ENCODE data around the gene CRTC3.
A peak's percentile ranks its signal among the peaks of the same experiment; 100 is the strongest.

Gene CRTC3

GRCh38 chr15:90529371-90530249 is at the start of gene CRTC3:
Gene CRTC3 (plus strand): TSS chr15:90529923. CDS start chr15:90530072, 149 bp downstream.
- H3K36me3 Mint-ChIP-seq, result peaks cover 12% of the 10 kb centered on the region
- H3K4me3 Mint-ChIP-seq, result peak within 1 kb of the TSS; percentile 97
- H3K4me1 Mint-ChIP-seq, result peaks cover 38% of the 10 kb centered on the region
- no peaks in the 10 kb centered on the region for H3K9me3 Mint-ChIP-seq
- peak; percentile 51 to 84 for DNase-seq (ENCODE audit: low spot score in 2 of 2)
- ATAC-seq, result peak; percentile 90
- H3K27ac Mint-ChIP-seq, result peak within 1 kb of the TSS; percentile 95

GRCh38 chr15:90481023-90481422 is 48.7 kb upstream of the CRTC3 start:
- Mint-ChIP-seq H3K4me3 (no peak overlapping the region), H3K4me1 (peaks cover 35% of the 10 kb centered on the region), H3K36me3 (peaks cover 99% of the 10 kb centered on the region), H3K27ac (peak overlapping the region; percentile 38), H3K9me3 (no peaks in the 10 kb centered on the region)
- peak; percentile 85 for ATAC-seq
- peak in 1 of 2 donors; percentile 54 for DNase-seq (ENCODE audit: low spot score in 2 of 2)

GRCh38 chr15:90482124-90483011 is 47.4 kb upstream of the CRTC3 start:
- no peak overlapping the region for H3K4me3 Mint-ChIP-seq
- H3K9me3 Mint-ChIP-seq, result no peaks in the 10 kb centered on the region
- ATAC-seq (peak; percentile 55), DNase-seq (ENCODE audit: low spot score in 2 of 2) (no peak)
- peak overlapping the region; percentile 7 for H3K27ac Mint-ChIP-seq
- H3K4me1 Mint-ChIP-seq, result peaks cover 31% of the 10 kb centered on the region
- H3K36me3 Mint-ChIP-seq, result peaks cover 99% of the 10 kb centered on the region

GRCh38 chr15:90483012-90483307 is 46.8 kb upstream of the CRTC3 start:
- H3K36me3 Mint-ChIP-seq, result peaks cover 99% of the 10 kb centered on the region
- peaks cover 29% of the 10 kb centered on the region for H3K4me1 Mint-ChIP-seq
- H3K9me3 Mint-ChIP-seq, result no peaks in the 10 kb centered on the region
- peak overlapping the region; percentile 7 for H3K27ac Mint-ChIP-seq
- no peak for ATAC-seq
- H3K4me3 Mint-ChIP-seq, result no peak overlapping the region
- no peak for DNase-seq (ENCODE audit: low spot score in 2 of 2)

- no peak for ATAC-seq
- Mint-ChIP-seq H3K9me3 (no peaks in the 10 kb centered on the region), H3K4me1 (peaks cover 23% of the 10 kb centered on the region), H3K27ac (no peak overlapping the region), H3K4me3 (no peak overlapping the region), H3K36me3 (peaks cover 99% of the 10 kb centered on the region)
- no peak for DNase-seq (ENCODE audit: low spot score in 2 of 2)
These were observed 46.1 kb upstream of the CRTC3 start for GRCh38 chr15:90483637-90484036.

- Mint-ChIP-seq H3K4me3 (no peak overlapping the region), H3K36me3 (peaks cover 99% of the 10 kb centered on the region)
These were observed 42.5 kb upstream of the CRTC3 start for GRCh38 chr15:90487186-90487585.

GRCh38 chr15:90489514-90489913 is 40.2 kb upstream of the CRTC3 start:
- ATAC-seq (no peak), DNase-seq (ENCODE audit: low spot score in 2 of 2) (no peak)
- H3K27ac Mint-ChIP-seq, result peak overlapping the region; percentile 7
- H3K4me1 Mint-ChIP-seq, result no peaks in the 10 kb centered on the region
- H3K9me3 Mint-ChIP-seq, result no peaks in the 10 kb centered on the region
- no peak overlapping the region for H3K4me3 Mint-ChIP-seq
- H3K36me3 Mint-ChIP-seq, result peaks cover 99% of the 10 kb centered on the region

More at GRCh38 chr15:90487186-90487585, 42.5 kb upstream of the CRTC3 start:
- Mint-ChIP-seq H3K9me3 (no peaks in the 10 kb centered on the region), H3K27ac (no peak overlapping the region), H3K4me1 (no peaks in the 10 kb centered on the region)
- ATAC-seq (no peak), DNase-seq (ENCODE audit: low spot score in 2 of 2) (no peak)

GRCh38 chr15:90489944-90490343 is 39.8 kb upstream of the CRTC3 start:
- peak overlapping the region; percentile 7 for H3K27ac Mint-ChIP-seq
- H3K9me3 Mint-ChIP-seq, result no peaks in the 10 kb centered on the region
- H3K4me3 Mint-ChIP-seq, result no peak overlapping the region
- no peaks in the 10 kb centered on the region for H3K4me1 Mint-ChIP-seq
- no peak for DNase-seq (ENCODE audit: low spot score in 2 of 2)
- ATAC-seq, result no peak
- H3K36me3 Mint-ChIP-seq, result peaks cover 99% of the 10 kb centered on the region

GRCh38 chr15:90493647-90494046 is 36.1 kb upstream of the CRTC3 start:
- no peaks in the 10 kb centered on the region for H3K9me3 Mint-ChIP-seq
- no peaks in the 10 kb centered on the region for H3K4me1 Mint-ChIP-seq
- H3K27ac Mint-ChIP-seq, result peak overlapping the region; percentile 20
- ATAC-seq, result no peak
- H3K4me3 Mint-ChIP-seq, result no peak overlapping the region
- DNase-seq (ENCODE audit: low spot score in 2 of 2), result no peak
- peaks cover 99% of the 10 kb centered on the region for H3K36me3 Mint-ChIP-seq

- DNase-seq (ENCODE audit: low spot score in 2 of 2) (no peak), ATAC-seq (no peak)
- H3K4me3 Mint-ChIP-seq, result no peak overlapping the region
- H3K36me3 Mint-ChIP-seq, result peaks cover 99% of the 10 kb centered on the region
- no peaks in the 10 kb centered on the region for H3K9me3 Mint-ChIP-seq
- H3K4me1 Mint-ChIP-seq, result no peaks in the 10 kb centered on the region
- H3K27ac Mint-ChIP-seq, result no peak overlapping the region
These were observed 34.7 kb upstream of the CRTC3 start for GRCh38 chr15:90495067-90495466.

GRCh38 chr15:90496791-90497190 is 32.9 kb upstream of the CRTC3 start:
- Mint-ChIP-seq H3K9me3 (no peaks in the 10 kb centered on the region), H3K36me3 (peaks cover 100% of the 10 kb centered on the region), H3K27ac (no peak overlapping the region), H3K4me1 (no peaks in the 10 kb centered on the region), H3K4me3 (no peak overlapping the region)
- no peak for DNase-seq (ENCODE audit: low spot score in 2 of 2)
- ATAC-seq, result no peak

GRCh38 chr15:90497376-90497775 is 32.3 kb upstream of the CRTC3 start:
- DNase-seq (ENCODE audit: low spot score in 2 of 2), result no peak
- Mint-ChIP-seq H3K4me1 (no peaks in the 10 kb centered on the region), H3K9me3 (no peaks in the 10 kb centered on the region), H3K27ac (peak overlapping the region; percentile 61), H3K4me3 (no peak overlapping the region), H3K36me3 (peaks cover 100% of the 10 kb centered on the region)
- ATAC-seq, result no peak

GRCh38 chr15:90497912-90498311 is 31.8 kb upstream of the CRTC3 start:
- H3K36me3 Mint-ChIP-seq, result peaks cover 100% of the 10 kb centered on the region
- H3K27ac Mint-ChIP-seq, result peak overlapping the region; percentile 61
- DNase-seq (ENCODE audit: low spot score in 2 of 2) (no peak), ATAC-seq (no peak)
- H3K9me3 Mint-ChIP-seq, result no peaks in the 10 kb centered on the region
- H3K4me3 Mint-ChIP-seq, result no peak overlapping the region
- no peaks in the 10 kb centered on the region for H3K4me1 Mint-ChIP-seq

- no peak for DNase-seq (ENCODE audit: low spot score in 2 of 2)
- Mint-ChIP-seq H3K4me1 (no peaks in the 10 kb centered on the region), H3K36me3 (peaks cover 92% of the 10 kb centered on the region), H3K27ac (peak overlapping the region; percentile 76), H3K4me3 (no peak overlapping the region), H3K9me3 (no peaks in the 10 kb centered on the region)
- ATAC-seq, result no peak
These were observed 29.6 kb upstream of the CRTC3 start for GRCh38 chr15:90500171-90500570.

- Mint-ChIP-seq H3K4me1 (no peaks in the 10 kb centered on the region), H3K4me3 (no peak overlapping the region), H3K27ac (no peak overlapping the region), H3K36me3 (peaks cover 75% of the 10 kb centered on the region), H3K9me3 (no peaks in the 10 kb centered on the region)
- DNase-seq (ENCODE audit: low spot score in 2 of 2), result no peak
- no peak for ATAC-seq
These were observed 27.8 kb upstream of the CRTC3 start for GRCh38 chr15:90501898-90502297.
